GM21360 (cell line): ENCODE data around the gene UBE2H.
"Not testable (repeated sequence)": the region's sequence is repeated elsewhere in the genome, so short reads cannot be mapped to it uniquely, and the experiment has no call there.

Experiments used
- ATAC-seq: cut with Tn5 transposase; IDR thresholded peaks from one replicate; pipeline ENCODE4 v1.9.1; 2021; ENCODE audit warnings: mild to moderate bottlenecking, moderate library complexity; ENCODE audit not compliant: unreplicated experiment

Gene UBE2H

GRCh38 chr7:129952653-129953560 is at the start of gene UBE2H:
UBE2H (minus strand) TSS chr7:129952960; CDS start chr7:129952555, 405 bp downstream.
- peak; percentile 62 for ATAC-seq

- no peak for ATAC-seq
Observed at GRCh38 chr7:129998446-129998845, 45.7 kb upstream of the UBE2H start.

- ATAC-seq, result no peak
Observed at GRCh38 chr7:129997285-129997684, 44.5 kb upstream of the UBE2H start.

- no peak for ATAC-seq
Observed at GRCh38 chr7:129993275-129993674, 40.5 kb upstream of the UBE2H start.

GRCh38 chr7:129990403-129991192 is 37.8 kb upstream of the UBE2H start:
- ATAC-seq, result no peak

- no peak for ATAC-seq
Observed at GRCh38 chr7:129989466-129989865, 36.7 kb upstream of the UBE2H start.

GRCh38 chr7:129986600-129986999 is 33.8 kb upstream of the UBE2H start:
- ATAC-seq, result no peak

- ATAC-seq, result no peak
Observed at GRCh38 chr7:129980667-129981066, 27.9 kb upstream of the UBE2H start.

GRCh38 chr7:129975309-129975708 is 22.5 kb upstream of the UBE2H start:
- no peak for ATAC-seq

GRCh38 chr7:129970816-129971215 is 18.1 kb upstream of the UBE2H start:
- ATAC-seq, result no peak

- ATAC-seq, result no peak
Observed at GRCh38 chr7:129969881-129970446, 17.2 kb upstream of the UBE2H start.

- ATAC-seq, result no peak
Observed at GRCh38 chr7:129968592-129969383, 16.0 kb upstream of the UBE2H start.

GRCh38 chr7:129960204-129960475 is 7.4 kb upstream of the UBE2H start:
- ATAC-seq, result not testable (repeated sequence)

GRCh38 chr7:129959471-129960203 is 6.9 kb upstream of the UBE2H start:
- ATAC-seq, result no peak

- no peak for ATAC-seq
Observed at GRCh38 chr7:129958643-129959470, 6.1 kb upstream of the UBE2H start.

GRCh38 chr7:129955993-129956543 is 3.3 kb upstream of the UBE2H start:
- ATAC-seq, result no peak

GRCh38 chr7:129952086-129952652 is 591 bp downstream of the UBE2H start:
- ATAC-seq, result peak; percentile 22

GRCh38 chr7:129951226-129952085 is 1.3 kb downstream of the UBE2H start:
- ATAC-seq, result no peak
